ENCODE data around the gene GPR82.
A peak's percentile ranks its signal among the peaks of the same experiment; 100 is the strongest.
"Not testable (repeated sequence)": the region's sequence is repeated elsewhere in the genome, so short reads cannot be mapped to it uniquely, and the experiment has no call there.

The GPR82 gene, protein sequence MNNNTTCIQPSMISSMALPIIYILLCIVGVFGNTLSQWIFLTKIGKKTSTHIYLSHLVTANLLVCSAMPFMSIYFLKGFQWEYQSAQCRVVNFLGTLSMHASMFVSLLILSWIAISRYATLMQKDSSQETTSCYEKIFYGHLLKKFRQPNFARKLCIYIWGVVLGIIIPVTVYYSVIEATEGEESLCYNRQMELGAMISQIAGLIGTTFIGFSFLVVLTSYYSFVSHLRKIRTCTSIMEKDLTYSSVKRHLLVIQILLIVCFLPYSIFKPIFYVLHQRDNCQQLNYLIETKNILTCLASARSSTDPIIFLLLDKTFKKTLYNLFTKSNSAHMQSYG

DNA sequence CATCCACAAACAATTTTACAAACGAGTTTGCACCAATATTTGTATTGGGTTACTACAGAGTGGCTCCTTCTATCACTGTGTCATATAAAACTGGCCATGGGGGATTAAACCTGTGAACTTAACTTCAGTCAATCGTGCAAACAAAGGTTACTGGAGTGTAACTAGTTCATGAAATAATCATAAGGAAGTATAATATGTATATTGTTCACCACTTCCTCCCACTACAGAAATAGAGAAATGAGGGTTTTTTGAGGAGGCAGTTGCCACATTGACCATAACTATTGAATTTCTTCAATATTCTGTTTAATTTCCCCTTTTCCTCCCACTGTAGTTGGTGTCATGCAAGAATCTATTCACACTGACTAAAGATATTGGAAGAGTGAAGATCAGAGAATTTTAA is at the start of gene GPR82:
GPR82 (plus strand) TSS at position 356 of the 400 bp plus-strand sequence. CDS start 2,846 bp downstream, outside the sequence.
- peaks cover 49 to 51% of the 10 kb centered on the region in 2 experiments for H3K4me1 ChIP-seq (ENCODE audit: control insufficient read depth in 1 of 2, insufficient read depth in 1 of 2, low read depth in 1 of 2, low read length in 1 of 2)
- peak within 1 kb of the TSS; percentile 39 for H3K27ac ChIP-seq
- TF ChIP-seq, protein P1, sequence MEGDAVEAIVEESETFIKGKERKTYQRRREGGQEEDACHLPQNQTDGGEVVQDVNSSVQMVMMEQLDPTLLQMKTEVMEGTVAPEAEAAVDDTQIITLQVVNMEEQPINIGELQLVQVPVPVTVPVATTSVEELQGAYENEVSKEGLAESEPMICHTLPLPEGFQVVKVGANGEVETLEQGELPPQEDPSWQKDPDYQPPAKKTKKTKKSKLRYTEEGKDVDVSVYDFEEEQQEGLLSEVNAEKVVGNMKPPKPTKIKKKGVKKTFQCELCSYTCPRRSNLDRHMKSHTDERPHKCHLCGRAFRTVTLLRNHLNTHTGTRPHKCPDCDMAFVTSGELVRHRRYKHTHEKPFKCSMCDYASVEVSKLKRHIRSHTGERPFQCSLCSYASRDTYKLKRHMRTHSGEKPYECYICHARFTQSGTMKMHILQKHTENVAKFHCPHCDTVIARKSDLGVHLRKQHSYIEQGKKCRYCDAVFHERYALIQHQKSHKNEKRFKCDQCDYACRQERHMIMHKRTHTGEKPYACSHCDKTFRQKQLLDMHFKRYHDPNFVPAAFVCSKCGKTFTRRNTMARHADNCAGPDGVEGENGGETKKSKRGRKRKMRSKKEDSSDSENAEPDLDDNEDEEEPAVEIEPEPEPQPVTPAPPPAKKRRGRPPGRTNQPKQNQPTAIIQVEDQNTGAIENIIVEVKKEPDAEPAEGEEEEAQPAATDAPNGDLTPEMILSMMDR (IDR thresholded peaks at IDR 0.05) = no peak
- no peaks in the 10 kb centered on the region for H3K27me3 ChIP-seq
- no peaks in the 10 kb centered on the region for H3K9me3 ChIP-seq
- H3K4me3 ChIP-seq (ENCODE audit: low read depth in 1 of 2, low read length in 1 of 2) = no peak within 1 kb of the TSS
- H3K36me3 ChIP-seq = no peaks in the 10 kb centered on the region

DNA sequence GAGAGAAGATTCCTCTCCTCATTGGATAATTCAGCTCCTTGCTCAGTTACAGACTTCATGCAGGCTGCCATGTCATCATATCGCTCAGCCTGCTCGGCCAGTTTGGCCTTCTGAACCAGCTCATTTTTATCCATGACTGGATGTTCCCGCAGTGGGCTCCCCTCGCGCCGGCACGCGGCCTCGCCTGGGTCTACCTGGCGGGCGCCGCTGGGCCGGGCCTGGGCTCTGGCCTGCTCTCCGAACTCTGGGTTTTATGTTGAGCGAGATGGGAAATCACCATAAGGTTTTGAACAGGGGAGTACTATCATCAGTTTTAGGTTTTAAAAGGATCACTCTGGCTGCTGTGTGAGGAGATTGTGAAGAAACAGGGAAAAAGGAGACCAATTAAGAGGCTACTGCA is 47.6 kb upstream of the GPR82 start:
- H3K4me3 ChIP-seq (ENCODE audit: low read depth in 1 of 2, low read length in 1 of 2); H3K27ac ChIP-seq; H3K4me1 ChIP-seq (ENCODE audit: control insufficient read depth in 1 of 2, insufficient read depth in 1 of 2, low read depth in 1 of 2, low read length in 1 of 2); H3K36me3 ChIP-seq; H3K9me3 ChIP-seq; H3K27me3 ChIP-seq: not testable (repeated sequence)

DNA sequence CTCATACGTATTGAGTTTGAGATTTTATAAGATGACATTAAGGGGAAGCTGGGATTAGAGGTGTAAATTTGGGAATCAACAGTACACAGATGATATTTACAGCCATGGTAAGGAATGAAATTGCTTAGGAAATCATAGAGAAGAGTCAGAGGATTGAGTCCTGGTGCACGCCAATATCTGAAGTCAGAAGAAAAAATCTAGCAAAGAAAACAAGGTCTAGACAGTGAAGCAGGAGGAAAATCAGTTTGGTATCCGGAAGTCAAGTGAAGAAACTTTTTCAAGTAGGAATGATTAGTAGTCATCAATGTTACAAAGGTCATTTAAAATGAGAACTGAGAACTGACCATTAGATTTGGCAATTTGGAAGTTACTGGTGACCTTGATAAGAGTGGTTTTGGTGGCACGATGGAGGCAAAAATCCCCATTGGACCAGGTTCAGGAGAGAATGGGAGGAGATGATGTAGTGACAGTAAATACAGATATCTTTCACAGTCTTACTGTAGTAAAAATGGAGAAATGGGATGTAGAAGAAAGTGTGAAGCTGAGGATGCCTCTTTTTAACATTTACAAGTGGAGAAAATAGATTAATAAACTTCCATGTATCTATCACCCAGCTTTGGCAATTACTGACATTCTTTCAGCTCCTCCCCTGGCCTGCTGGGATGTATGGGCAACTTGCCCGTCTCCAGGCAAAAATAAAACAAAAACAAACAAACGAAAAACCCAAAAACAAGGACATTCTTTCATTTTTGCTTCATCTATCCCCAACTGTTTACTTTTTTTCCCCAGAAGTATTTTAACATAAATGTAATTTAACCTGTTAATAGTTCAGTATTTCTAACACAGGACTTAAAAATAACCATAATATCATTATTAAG is 46.6 kb upstream of the GPR82 start:
- no peaks in the 10 kb centered on the region for H3K36me3 ChIP-seq
- no peaks in the 10 kb centered on the region for H3K9me3 ChIP-seq
- H3K4me1 ChIP-seq (ENCODE audit: control insufficient read depth in 1 of 2, insufficient read depth in 1 of 2, low read depth in 1 of 2, low read length in 1 of 2) = no peaks in the 10 kb centered on the region
- no peaks in the 10 kb centered on the region for H3K27me3 ChIP-seq
- TF ChIP-seq, protein P1 (IDR thresholded peaks at IDR 0.05) = no peak
- H3K4me3 ChIP-seq (ENCODE audit: low read depth in 1 of 2, low read length in 1 of 2) = no peak overlapping the region
- H3K27ac ChIP-seq = no peak overlapping the region

DNA sequence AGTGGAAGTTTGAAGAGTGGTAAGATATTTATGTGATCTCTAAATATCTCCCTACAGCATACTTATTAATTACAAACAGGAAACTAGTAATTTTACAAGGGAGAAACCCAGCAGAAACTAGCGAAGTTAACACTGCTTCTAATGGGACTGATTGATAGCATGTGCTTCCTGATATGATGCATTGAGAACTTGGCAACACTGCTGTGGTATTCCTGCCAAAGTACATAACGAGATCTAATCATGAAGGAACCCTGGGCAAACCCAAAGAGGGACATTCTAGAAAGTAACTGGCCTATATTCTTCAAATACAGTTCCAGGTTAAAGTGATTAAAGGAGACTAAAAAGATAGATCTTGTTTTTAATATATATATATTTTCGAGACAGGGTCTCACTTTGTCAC is 39.8 kb upstream of the GPR82 start:
- H3K36me3 ChIP-seq = no peaks in the 10 kb centered on the region
- TF ChIP-seq, protein P1 (IDR thresholded peaks at IDR 0.05) = no peak
- H3K27ac ChIP-seq = no peak overlapping the region
- H3K9me3 ChIP-seq = no peaks in the 10 kb centered on the region
- peaks cover 27 to 33% of the 10 kb centered on the region in 2 experiments for H3K4me1 ChIP-seq (ENCODE audit: control insufficient read depth in 1 of 2, insufficient read depth in 1 of 2, low read depth in 1 of 2, low read length in 1 of 2)
- no peaks in the 10 kb centered on the region for H3K27me3 ChIP-seq
- no peak overlapping the region for H3K4me3 ChIP-seq (ENCODE audit: low read depth in 1 of 2, low read length in 1 of 2)

DNA sequence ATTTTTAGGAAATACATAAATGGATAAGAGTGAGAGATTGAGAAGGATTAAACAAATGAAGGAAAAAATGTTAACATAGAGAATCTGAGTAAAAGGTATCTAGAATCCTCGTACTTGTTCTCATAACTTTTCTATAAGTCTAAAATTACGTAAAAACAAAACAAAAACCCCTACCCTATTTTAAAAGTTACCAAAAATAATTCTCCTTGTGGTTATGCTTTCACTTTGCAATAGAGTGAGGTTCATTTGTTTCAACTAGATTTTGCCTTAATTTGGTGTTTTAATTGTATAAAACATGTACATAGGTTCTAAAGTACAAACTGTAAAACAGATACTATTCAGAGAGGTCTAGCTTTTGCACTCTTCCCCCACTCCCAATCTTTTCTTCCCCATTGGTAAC is 39.0 kb upstream of the GPR82 start:
- no peaks in the 10 kb centered on the region for H3K36me3 ChIP-seq
- TF ChIP-seq, protein P1 (IDR thresholded peaks at IDR 0.05) = no peak
- no peak overlapping the region for H3K4me3 ChIP-seq (ENCODE audit: low read depth in 1 of 2, low read length in 1 of 2)
- H3K27ac ChIP-seq = no peak overlapping the region
- peaks cover 32 to 41% of the 10 kb centered on the region in 2 experiments for H3K4me1 ChIP-seq (ENCODE audit: control insufficient read depth in 1 of 2, insufficient read depth in 1 of 2, low read depth in 1 of 2, low read length in 1 of 2)
- H3K9me3 ChIP-seq = no peaks in the 10 kb centered on the region
- H3K27me3 ChIP-seq = no peaks in the 10 kb centered on the region

DNA sequence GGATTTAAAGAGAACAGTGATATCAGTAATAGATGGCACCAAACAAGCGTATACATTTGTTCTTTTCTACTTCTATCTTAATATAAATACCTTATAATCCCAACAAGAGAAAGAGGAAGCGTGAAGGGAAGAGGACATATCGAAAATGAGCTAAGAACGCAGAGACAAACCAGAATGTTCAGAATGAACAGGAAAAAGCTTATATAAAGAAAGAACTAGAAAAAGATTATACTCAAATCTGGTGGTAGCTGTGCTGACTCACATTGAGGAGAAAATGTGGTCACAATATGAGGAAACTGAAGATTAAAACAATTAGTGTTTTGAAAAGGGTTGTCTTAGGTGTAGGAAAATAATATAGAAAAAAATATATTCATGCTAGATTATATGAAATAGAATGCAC is 37.2 kb upstream of the GPR82 start:
- TF ChIP-seq, protein P1 (IDR thresholded peaks at IDR 0.05) = no peak
- H3K36me3 ChIP-seq = no peaks in the 10 kb centered on the region
- peaks cover 32 to 41% of the 10 kb centered on the region in 2 experiments for H3K4me1 ChIP-seq (ENCODE audit: control insufficient read depth in 1 of 2, insufficient read depth in 1 of 2, low read depth in 1 of 2, low read length in 1 of 2)
- H3K27ac ChIP-seq = peak overlapping the region; percentile 21
- H3K9me3 ChIP-seq = no peaks in the 10 kb centered on the region
- H3K4me3 ChIP-seq (ENCODE audit: low read depth in 1 of 2, low read length in 1 of 2) = no peak overlapping the region
- H3K27me3 ChIP-seq = no peaks in the 10 kb centered on the region
